ENCODE measurements around the gene WDR36. TPM values are rescaled to one million over a fixed set of nuclear protein-coding genes. Genes with fewer than 3 reads are reported as not detected.
A peak's percentile ranks its signal among the peaks of the same experiment; 100 is the strongest.

Gene WDR36
- polyA plus RNA-seq, 1 donor from 2014 or later, result 19.8 TPM

GRCh38 chr5:111120911-111121310 is 28.8 kb downstream of the WDR36 start:
- no peaks in the 10 kb centered on the region for H3K4me1 Mint-ChIP-seq
- no peaks in the 10 kb centered on the region for H3K27me3 Mint-ChIP-seq
- peaks cover 11% of the 10 kb centered on the region for H3K36me3 Mint-ChIP-seq
- no peak overlapping the region for H3K4me3 Mint-ChIP-seq
- H3K27ac Mint-ChIP-seq, result no peak overlapping the region
- no peaks in the 10 kb centered on the region for H3K9me3 Mint-ChIP-seq

- no peak overlapping the region for H3K4me3 Mint-ChIP-seq
- H3K9me3 Mint-ChIP-seq, result no peaks in the 10 kb centered on the region
- H3K4me1 Mint-ChIP-seq, result no peaks in the 10 kb centered on the region
- peaks cover 17% of the 10 kb centered on the region for H3K36me3 Mint-ChIP-seq
- H3K27ac Mint-ChIP-seq, result no peak overlapping the region
- H3K27me3 Mint-ChIP-seq, result no peaks in the 10 kb centered on the region
Measured at GRCh38 chr5:111121926-111122325, 29.8 kb downstream of the WDR36 start.

GRCh38 chr5:111122398-111122797 is 30.2 kb downstream of the WDR36 start:
- Mint-ChIP-seq H3K4me1 (no peaks in the 10 kb centered on the region), H3K4me3 (no peak overlapping the region), H3K36me3 (peaks cover 18% of the 10 kb centered on the region), H3K9me3 (no peaks in the 10 kb centered on the region), H3K27me3 (no peaks in the 10 kb centered on the region), H3K27ac (no peak overlapping the region)

GRCh38 chr5:111124793-111125192 is 32.6 kb downstream of the WDR36 start:
- peaks cover 16% of the 10 kb centered on the region for H3K36me3 Mint-ChIP-seq

DNA sequence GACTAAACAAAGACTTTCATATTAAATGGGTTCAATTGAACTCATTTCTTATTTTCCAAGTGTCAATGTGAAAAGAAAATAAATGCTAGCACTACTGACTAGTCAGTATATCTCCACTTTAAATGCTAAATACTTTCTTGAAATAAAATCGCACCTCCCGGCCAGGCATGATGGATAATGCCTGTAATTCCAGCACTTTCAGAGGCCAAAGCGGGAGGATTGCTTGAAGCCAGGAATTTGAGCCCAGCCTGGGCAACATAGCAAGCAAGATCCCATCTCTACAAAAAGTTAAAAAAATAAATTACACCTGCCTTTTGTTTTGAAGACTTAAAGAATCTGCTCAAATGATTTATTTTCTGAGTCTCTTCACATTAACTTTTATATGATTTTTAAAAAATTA is 34.7 kb downstream of the WDR36 start:
- Mint-ChIP-seq H3K27me3 (no peaks in the 10 kb centered on the region), H3K4me3 (no peak overlapping the region), H3K27ac (no peak overlapping the region), H3K4me1 (no peaks in the 10 kb centered on the region), H3K36me3 (peaks cover 10% of the 10 kb centered on the region), H3K9me3 (no peaks in the 10 kb centered on the region)

More at GRCh38 chr5:111124793-111125192, 32.6 kb downstream of the WDR36 start:
- H3K9me3 Mint-ChIP-seq, result no peaks in the 10 kb centered on the region
- H3K4me3 Mint-ChIP-seq, result no peak overlapping the region
- H3K4me1 Mint-ChIP-seq, result no peaks in the 10 kb centered on the region
- H3K27me3 Mint-ChIP-seq, result no peaks in the 10 kb centered on the region
- H3K27ac Mint-ChIP-seq, result no peak overlapping the region

GRCh38 chr5:111127453-111128195 is 35.5 kb downstream of the WDR36 start:
- Mint-ChIP-seq H3K4me3 (no peak overlapping the region), H3K36me3 (peaks cover 10% of the 10 kb centered on the region), H3K4me1 (no peaks in the 10 kb centered on the region), H3K27ac (no peak overlapping the region), H3K27me3 (no peaks in the 10 kb centered on the region), H3K9me3 (no peaks in the 10 kb centered on the region)

DNA sequence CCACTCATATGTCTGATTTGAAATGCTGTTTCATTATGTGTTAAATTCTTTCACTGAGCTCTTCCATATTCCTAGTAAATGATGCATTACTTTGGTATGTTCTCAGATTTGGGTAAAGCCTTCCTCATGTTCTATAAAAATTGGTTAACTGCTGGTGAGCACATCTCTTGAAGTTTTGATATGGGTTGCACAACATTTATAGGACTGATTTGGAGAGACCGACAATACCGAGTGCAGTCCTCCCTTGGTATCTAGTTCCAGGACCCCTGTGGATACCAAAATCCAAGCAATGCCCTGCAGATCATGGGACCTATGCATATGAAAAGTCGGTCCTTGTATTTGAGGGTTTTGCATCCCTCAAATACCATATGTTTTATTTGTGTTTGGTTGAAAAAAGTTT is 37.8 kb downstream of the WDR36 start:
- H3K27ac Mint-ChIP-seq, result peak overlapping the region in 1 of 3 donors; percentile 79
- H3K4me3 Mint-ChIP-seq, result no peak overlapping the region
- H3K36me3 Mint-ChIP-seq, result peaks cover 10% of the 10 kb centered on the region
- H3K27me3 Mint-ChIP-seq, result peaks cover 2% of the 10 kb centered on the region
- no peaks in the 10 kb centered on the region for H3K9me3 Mint-ChIP-seq
- H3K4me1 Mint-ChIP-seq, result no peaks in the 10 kb centered on the region

DNA sequence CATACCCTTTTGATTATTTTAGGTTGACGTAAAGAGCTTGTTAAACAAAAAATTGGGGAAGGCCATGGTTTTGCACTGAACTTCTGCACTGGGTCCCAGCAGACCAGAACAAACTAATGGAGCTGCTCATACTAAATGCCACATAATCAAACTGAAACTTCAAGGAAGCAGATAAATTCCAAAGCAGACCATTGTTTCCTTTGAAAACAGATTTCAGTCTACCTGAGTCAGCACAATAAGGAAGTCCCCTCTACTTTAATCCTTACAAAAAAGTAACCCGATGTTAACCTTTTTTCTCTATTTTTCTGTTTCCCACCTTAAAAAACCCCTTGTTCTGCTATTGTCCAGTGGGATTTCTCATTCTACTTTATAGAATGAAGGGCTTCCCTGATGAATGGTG is 39.2 kb downstream of the WDR36 start:
- H3K9me3 Mint-ChIP-seq, result no peaks in the 10 kb centered on the region
- peaks cover 2% of the 10 kb centered on the region for H3K27me3 Mint-ChIP-seq
- no peak overlapping the region for H3K4me3 Mint-ChIP-seq
- no peaks in the 10 kb centered on the region for H3K4me1 Mint-ChIP-seq
- peaks cover 8% of the 10 kb centered on the region for H3K36me3 Mint-ChIP-seq
- no peak overlapping the region for H3K27ac Mint-ChIP-seq

- H3K9me3 Mint-ChIP-seq, result no peaks in the 10 kb centered on the region
- no peak overlapping the region for H3K27ac Mint-ChIP-seq
- no peaks in the 10 kb centered on the region for H3K4me1 Mint-ChIP-seq
- H3K36me3 Mint-ChIP-seq, result peaks cover 4% of the 10 kb centered on the region
- peaks cover 3% of the 10 kb centered on the region for H3K27me3 Mint-ChIP-seq
- no peak overlapping the region for H3K4me3 Mint-ChIP-seq
Measured at GRCh38 chr5:111132076-111132475, 39.9 kb downstream of the WDR36 start.

GRCh38 chr5:111132731-111133435 is 40.7 kb downstream of the WDR36 start:
- H3K27me3 Mint-ChIP-seq, result peaks cover 3% of the 10 kb centered on the region
- H3K36me3 Mint-ChIP-seq, result peaks cover 2% of the 10 kb centered on the region
- H3K9me3 Mint-ChIP-seq, result no peaks in the 10 kb centered on the region
- no peaks in the 10 kb centered on the region for H3K4me1 Mint-ChIP-seq
- H3K27ac Mint-ChIP-seq, result peak overlapping the region in 1 of 3 donors; percentile 64
- no peak overlapping the region for H3K4me3 Mint-ChIP-seq

GRCh38 chr5:111133436-111133751 is 41.2 kb downstream of the WDR36 start:
- Mint-ChIP-seq H3K4me3 (no peak overlapping the region), H3K36me3 (no peaks in the 10 kb centered on the region), H3K9me3 (no peaks in the 10 kb centered on the region), H3K4me1 (no peaks in the 10 kb centered on the region), H3K27me3 (peaks cover 3% of the 10 kb centered on the region), H3K27ac (no peak overlapping the region)

DNA sequence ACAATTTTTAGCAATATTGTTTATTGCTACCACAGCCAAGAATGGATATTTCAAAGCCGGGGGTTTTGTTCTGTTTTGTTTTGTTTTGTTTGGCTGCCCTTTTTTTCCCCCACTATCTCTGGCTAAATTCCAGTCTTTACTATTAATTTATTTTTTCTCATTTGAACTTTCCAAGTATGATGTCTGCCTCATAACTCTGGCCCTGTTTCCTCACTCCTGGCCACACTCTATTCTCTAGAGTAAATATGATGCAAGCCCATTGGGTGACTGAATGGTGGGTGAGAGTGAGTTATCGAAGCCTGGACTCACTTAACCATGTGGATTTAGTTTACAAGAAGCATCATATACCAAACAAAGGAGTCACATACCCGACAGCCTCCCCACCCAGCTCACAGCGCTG is 41.9 kb downstream of the WDR36 start:
- no peaks in the 10 kb centered on the region for H3K9me3 Mint-ChIP-seq
- H3K27me3 Mint-ChIP-seq, result peaks cover 3% of the 10 kb centered on the region
- no peaks in the 10 kb centered on the region for H3K4me1 Mint-ChIP-seq
- no peak overlapping the region for H3K4me3 Mint-ChIP-seq
- no peak overlapping the region for H3K27ac Mint-ChIP-seq
- no peaks in the 10 kb centered on the region for H3K36me3 Mint-ChIP-seq

- H3K9me3 Mint-ChIP-seq, result no peaks in the 10 kb centered on the region
- H3K27ac Mint-ChIP-seq, result no peak overlapping the region
Measured at GRCh38 chr5:111134864-111135263, 42.7 kb downstream of the WDR36 start.

DNA sequence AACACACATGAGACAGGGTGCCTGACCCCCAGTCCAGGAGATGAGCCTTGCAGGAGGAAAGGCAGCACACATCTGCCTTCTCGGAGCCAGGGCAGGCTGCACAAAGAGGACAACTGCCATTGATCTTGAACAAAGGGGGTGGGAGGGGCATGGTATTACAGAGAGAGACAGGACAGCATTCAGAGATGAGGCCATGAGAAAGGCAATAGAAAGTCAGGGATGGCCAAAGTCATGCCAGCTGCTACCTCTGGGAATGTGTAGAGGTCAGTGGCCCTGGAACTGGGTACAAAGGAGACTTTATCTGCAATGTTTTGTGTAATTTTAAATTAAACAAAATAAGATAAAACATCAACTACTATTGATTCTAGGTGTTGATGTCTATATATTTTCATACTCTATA is 43.2 kb downstream of the WDR36 start:
- peaks cover 3% of the 10 kb centered on the region for H3K27me3 Mint-ChIP-seq
- no peaks in the 10 kb centered on the region for H3K4me1 Mint-ChIP-seq
- no peaks in the 10 kb centered on the region for H3K9me3 Mint-ChIP-seq
- no peak overlapping the region for H3K27ac Mint-ChIP-seq
- no peak overlapping the region for H3K4me3 Mint-ChIP-seq
- H3K36me3 Mint-ChIP-seq, result no peaks in the 10 kb centered on the region

More at GRCh38 chr5:111134864-111135263, 42.7 kb downstream of the WDR36 start:
- Mint-ChIP-seq H3K4me1 (no peaks in the 10 kb centered on the region), H3K4me3 (no peak overlapping the region), H3K27me3 (peaks cover 3% of the 10 kb centered on the region), H3K36me3 (no peaks in the 10 kb centered on the region)

- H3K9me3 Mint-ChIP-seq, result no peaks in the 10 kb centered on the region
- no peaks in the 10 kb centered on the region for H3K4me1 Mint-ChIP-seq
Measured at GRCh38 chr5:111135946-111136345, 43.8 kb downstream of the WDR36 start.

DNA sequence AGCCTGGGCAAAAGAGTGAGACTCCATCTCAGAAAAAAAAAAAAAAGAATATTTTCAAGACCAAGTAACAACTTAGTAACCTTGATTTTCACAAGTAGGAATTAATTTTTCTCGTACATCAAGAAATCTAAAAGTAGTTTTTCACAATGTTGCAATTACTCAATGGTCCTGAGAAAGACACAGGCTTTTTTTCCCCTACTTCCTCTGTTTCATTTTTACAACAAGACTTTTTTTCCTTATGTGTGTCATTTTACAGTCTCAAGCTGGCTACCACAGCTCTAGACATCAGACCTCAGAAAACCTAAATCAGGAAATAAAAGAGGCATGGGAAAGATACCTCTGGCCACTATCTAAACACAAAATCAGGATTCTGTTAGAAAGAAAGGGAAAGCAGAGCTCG is 45.9 kb downstream of the WDR36 start:
- Mint-ChIP-seq H3K36me3 (no peaks in the 10 kb centered on the region), H3K9me3 (no peaks in the 10 kb centered on the region), H3K4me3 (no peak overlapping the region), H3K4me1 (no peaks in the 10 kb centered on the region), H3K27me3 (peaks cover 3% of the 10 kb centered on the region), H3K27ac (no peak overlapping the region)

More at GRCh38 chr5:111135946-111136345, 43.8 kb downstream of the WDR36 start:
- no peak overlapping the region for H3K27ac Mint-ChIP-seq
- H3K36me3 Mint-ChIP-seq, result no peaks in the 10 kb centered on the region
- H3K27me3 Mint-ChIP-seq, result peaks cover 3% of the 10 kb centered on the region
- H3K4me3 Mint-ChIP-seq, result no peak overlapping the region
